Stimulated activated CD4-positive, alpha-beta T cell treated with anti-CD3 and anti-CD28 coated beads, Interleukin-4, amount 100 ng/mL, for 24 hours (primary cell): Measurements from ENCODE around the gene RNF121.

Source experiments
- DNase-seq: peaks from one replicate; pipeline ENCODE4 v3.0.0-alpha.2; 2020

RNF121 gene

DNA sequence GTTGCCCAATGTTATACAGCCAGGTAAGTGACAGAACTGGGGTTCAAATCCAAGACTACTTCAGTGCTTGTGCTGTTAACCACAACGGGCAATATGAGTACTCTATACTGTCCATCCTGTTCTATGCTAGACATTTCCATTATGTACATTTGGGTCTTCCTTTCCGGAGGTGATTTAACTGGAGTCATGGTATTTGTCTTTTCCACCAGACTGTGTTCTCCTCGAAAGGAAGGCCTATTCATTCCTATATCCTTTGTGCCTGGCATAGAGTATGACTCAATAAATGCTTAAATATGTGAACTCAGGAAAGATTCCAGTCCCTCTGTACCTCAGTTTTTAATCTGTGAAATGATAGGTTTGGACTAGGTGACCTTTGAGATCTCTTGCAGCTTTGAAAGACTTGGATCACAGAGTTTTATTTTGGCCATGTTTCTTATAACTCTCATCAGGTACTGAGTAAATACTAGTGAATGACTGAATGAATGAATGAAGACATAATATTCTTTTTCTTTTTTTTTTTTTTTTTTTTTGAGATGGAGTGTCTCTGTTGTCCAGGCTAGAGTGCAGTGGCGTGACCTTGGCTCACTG, 6.6 kb downstream of the RNF121 start:
- DNase-seq, result no peak

DNA sequence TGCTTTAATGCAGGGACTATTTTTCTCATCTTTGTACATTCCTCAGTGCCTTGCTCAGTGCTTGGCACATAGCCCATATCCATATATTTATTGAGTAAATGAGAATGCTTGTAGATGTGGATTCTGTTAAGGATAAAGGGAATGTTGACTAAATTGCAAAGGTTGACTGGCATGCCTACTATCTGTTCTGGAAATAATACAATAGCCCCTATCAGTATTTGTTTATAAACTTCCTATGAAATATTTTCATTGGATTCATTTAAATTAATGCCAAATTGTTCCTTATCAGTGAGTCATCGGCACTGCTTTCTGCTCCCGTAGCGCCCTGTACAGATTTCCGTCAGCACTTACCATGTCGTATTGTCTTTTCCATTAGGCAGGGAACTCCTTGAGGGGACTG, 8.0 kb downstream of the RNF121 start:
- DNase-seq, result no peak

DNA sequence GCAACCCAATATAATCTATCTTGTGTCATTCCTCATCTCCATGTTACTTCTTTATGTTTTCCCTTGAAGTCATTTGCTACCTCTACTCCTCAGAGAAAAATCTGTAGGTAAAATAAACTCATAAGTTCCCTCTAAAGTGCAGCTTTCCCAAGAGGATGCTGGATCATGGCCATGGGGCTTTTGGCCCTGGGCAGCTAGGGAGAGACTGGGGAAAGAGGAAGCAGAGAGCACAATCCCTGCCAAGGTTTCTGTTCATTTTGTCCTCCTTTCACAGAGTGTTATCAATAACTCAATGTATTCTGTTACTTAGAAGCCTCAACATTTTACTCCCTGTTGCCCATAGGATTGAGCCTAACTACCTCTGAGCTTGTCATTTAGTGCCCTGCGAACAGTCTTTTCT, 9.0 kb downstream of the RNF121 start:
- no peak for DNase-seq

DNA sequence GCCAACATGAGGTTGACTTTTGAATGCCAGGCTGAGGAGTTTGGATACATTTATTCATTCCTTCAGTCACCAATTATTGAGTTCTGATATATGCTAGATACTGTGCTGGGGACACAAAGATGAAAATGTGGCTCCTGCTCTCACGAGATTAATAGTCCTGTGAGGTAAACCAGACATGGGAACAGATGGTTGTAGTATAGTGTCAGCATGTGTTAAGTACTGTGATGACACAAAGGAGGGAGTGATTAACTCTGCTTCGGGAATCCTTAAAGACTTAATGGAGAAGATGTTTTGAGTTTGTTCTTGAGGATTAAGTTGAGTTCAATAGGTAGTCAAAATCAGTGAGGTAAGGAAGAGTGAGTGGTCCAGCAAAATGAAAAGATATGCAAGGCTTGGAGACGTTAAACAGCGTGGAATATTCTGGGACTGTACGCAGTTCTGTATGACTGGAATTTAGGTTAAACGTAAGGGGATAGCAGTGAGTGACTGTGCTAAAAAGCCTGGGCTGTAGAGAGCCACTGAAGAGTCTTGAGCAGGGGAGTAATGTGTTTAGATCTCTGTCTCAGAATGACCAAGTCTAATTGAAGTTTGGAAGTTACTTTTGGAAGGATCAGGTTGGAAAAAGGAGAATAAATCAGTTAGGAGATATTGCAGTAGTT, 11.8 kb downstream of the RNF121 start:
- DNase-seq, result no peak

DNA sequence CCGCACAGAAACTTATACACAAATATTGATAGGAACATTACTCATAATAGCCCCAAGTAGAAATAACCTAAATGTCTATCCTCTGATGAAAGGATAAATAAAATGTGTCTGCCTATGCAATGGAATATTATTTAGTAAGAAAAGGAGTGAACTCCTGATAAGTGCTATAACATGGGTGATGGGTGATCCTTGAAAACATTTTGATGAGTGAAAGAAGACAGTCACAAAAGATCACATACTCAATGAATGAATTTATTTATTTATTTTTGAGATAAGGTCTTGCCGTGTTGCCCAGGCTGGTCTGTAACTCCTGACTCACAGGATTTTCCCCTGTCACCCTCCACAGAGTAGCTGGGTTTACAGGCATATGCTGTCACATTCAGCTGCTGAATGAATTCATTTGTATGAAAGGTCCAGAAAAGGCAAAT, 17.3 kb downstream of the RNF121 start:
- DNase-seq, result no peak

DNA sequence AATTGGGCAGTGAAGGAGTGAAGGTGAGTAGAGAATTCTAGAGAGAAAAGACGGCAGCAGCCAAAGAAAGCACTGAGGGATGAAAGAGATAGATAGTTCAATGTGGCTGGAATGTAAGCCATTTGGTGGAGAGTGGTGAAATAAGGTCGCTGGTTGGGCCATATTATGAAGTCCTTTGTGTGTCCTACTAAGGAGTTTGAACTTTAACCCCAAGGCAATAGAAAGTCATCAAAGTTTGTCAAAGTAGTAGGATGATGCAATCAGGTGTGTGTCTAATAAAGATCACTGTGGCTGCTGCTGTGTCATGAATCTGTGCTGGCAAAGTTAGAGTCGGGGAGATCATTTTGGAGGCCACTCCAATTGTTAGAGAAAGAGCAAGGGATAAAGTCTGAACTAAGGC, 18.7 kb downstream of the RNF121 start:
- no peak for DNase-seq

DNA sequence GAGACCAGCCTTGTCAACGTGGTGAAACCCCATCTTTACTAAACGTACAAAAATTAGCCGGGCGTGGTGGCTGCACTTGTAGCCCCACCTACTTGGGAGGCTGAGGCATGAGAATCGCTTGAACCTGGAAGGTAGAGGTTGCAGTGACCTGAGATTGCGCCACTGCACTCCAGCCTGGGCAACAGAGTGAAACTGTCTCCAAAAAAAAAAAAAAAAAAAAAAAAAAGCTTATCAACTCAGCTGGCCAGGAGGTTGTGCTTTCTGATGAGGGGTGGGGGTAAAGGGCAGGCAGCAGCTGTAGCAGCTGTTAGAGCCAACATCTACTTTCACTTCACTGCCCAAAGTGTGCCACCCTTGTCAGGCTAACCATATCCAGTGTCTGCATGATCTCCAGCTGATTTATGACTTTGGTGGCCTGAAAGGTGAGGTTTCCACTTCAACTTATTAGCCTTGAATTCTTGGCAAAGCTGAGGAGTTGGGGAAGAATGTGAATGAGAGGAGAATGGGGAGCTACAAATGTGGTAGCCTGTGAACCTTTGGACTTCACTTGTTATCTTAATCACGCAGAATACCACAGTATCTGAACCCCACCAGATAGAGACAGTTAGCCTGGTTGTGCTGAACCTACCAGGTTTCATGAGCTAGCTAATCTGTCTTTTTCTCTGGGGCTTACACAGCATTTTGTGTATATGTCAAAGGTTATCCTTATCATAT, 19.6 kb downstream of the RNF121 start:
- DNase-seq, result no peak

DNA sequence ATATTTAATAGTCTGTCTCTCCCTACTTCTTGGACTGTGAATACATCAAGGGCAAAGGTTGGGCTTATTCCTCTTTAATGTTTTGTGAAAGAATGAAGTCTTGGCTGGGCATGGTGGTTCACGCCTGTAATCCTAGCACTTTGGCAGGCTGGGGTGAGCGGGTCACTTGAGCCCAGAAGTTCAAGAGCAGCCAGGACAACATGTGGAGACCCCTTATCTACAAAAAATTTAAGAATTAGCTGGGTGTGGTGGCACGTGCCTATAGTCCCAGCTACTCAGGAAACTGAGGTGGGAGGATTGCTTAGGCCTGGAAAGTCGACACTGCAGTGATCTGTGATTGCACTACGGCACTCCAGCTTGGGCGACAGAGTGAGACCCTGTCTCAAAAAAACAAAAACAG, 20.2 kb downstream of the RNF121 start:
- DNase-seq, result no peak

DNA sequence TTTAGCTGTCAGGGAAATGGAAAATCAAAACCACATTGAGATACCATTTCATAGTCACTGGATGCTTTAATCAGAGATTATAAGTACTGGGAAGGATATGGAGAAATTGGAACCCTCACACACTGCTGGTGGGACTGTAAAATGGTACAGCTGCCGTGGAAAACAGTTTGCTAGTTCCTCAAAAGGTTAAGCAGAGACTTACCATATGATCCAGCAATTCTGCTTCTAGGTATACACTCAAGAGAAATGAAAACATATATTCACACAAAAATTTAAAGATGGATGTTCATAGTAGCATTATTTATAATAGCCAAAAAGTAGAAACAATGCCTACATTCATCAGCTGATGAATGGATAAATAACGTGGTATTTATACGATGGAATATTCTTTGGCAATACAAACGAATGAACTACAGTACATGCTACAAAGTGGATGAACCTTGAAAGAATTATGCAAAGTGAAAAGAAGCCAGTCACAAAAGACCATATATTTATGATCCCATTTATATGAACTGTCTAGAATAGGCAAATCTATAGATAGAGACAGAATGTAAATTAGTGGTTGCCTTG, 23.0 kb downstream of the RNF121 start:
- DNase-seq, result no peak

DNA sequence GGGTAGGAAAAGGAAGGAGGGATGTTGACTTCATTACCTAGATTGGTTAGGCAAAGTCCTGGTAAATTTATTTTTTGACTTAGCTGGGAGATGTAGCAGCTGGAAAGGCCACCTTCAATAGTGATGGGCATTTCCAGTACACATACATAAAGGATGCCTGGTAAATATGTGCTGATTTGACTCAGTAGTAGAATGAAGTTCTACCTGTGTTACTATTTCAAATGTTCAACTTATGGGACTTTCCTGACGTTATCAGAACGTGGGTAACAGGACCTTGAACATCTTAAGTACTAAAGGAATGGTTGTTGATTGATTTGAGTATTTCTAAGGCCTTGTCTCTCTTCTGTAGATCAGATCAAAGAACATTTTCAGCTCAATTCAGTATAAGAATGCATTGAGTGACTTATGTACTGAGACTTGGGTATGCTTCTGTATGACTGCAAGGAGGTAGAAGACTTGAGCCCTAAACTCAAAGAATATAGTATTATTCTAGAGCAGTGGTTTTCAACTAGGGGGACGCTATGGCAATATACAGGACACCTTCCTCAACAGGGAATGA, 27.1 kb downstream of the RNF121 start:
- DNase-seq, result no peak

DNA sequence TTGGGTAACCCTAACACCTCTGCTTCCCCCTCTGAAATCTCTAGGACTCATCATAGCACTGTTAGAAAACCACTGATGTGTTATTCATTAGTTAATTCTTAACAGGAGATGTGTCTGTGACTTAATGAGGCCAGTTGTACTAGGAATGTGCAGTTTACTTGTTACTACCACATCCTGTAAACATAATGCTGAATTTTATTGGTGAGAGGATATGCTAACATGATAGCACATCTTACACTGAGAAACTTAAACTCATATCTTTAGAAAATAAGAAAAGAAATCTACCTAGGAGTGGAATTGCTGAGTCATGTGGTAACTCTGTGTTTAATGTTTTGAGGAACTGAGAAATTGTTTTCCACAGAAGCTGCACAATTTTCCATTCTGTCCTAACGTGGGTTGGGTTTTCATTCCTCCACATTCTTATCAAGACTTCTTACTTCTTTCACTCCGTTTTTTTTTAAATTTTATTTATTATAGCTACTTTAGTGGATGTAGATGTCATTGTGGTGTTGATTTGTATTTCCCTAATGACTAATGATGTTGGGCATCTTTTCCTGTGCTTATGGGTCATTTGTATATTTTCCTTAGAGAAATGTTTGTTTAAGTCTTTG, 33.7 kb downstream of the RNF121 start:
- no peak for DNase-seq

DNA sequence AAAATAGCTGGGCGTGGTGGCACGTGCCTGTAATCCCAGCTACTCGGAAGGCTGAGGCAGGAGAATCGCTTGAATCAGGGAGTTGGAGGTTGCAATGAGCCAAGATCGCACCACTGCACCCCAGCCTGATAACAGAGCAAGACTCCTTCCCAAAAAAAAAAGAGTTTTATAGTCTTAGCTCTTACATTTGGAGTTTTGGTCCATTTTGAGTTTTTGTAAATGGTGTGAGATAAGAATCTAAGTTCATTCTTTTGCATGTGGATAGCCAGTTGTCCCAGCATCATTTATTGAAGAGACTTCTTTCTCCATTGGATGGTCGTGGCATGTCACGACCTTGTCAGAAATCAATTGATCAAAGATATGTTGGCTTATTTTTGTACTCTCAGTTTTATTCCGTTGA, 34.6 kb downstream of the RNF121 start:
- DNase-seq, result no peak

DNA sequence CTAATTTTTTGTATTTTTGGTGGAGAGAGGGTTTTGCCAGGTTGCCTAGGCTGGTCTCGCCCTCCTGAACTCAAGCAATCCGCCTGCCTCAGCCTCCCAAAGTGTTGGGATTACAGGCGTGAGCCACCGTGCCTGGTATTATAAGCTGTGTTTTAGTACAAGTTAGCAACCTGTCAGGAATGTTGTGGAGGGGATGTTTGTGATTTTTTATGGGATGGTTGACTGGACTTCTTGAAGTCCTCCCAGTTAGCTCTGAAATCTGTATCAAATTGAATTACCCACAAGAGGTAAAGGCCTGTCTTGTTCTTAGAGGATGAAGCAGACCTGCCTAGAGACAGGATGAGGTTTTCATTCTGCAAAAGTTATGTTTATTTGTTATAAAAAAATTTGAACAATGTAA, 35.8 kb downstream of the RNF121 start:
- no peak for DNase-seq

DNA sequence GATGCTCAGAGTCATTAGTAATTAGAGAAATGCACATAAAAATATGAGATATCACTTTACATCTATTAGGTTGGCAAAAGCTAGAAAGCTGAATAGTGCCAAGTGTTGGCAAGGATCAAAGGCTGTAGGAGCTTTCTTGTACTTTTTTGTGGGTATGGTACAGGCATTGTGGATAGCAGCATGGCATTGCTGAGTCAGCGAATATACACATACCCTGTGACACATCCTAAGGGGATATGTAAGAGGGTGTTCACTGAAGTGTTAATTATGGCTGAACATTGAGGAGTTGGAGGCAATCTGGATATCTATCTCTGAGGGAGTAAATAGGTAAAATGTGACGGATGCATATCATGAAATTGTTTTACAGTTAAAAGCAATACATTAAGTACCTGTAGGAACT, 42.8 kb downstream of the RNF121 start:
- no peak for DNase-seq

DNA sequence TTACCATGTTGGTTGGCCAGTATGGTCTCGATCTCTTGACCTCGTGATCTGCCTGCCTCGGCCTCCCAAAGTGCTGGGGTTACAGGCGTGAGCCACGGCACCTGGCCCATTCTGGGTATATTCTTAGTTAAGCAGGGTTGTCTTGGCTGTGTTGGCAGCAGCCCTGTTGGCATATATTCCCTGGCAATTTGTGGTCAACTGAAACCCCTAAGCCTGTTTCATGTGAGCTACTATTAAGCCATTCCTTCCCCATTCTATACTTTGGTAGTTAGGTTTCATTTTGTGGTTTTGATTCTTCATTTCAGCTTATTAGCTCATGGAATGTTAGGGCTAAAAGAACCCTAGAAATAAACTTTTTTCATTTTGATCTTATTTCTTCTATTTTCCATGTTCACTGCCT, 47.7 kb downstream of the RNF121 start:
- DNase-seq, result no peak

DNA sequence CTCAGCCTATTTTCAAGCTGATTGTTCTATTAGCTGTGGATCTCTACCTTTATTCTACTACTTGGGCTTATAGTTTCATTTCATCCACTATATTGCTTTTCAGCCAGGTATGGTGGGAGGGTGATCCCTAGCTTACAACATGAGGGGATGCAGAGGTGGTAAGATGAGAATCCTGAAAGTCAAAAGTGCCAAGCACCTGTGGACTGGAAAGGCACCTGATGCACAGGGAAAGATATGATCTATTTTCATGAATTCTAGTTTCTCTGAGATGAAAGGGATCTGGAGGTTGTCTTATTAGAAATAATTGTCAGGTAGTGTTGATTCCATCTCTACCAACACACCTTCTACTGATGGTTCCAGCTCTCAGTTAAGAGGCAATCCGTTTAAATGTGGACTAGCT, 48.2 kb downstream of the RNF121 start:
- DNase-seq, result no peak

DNA sequence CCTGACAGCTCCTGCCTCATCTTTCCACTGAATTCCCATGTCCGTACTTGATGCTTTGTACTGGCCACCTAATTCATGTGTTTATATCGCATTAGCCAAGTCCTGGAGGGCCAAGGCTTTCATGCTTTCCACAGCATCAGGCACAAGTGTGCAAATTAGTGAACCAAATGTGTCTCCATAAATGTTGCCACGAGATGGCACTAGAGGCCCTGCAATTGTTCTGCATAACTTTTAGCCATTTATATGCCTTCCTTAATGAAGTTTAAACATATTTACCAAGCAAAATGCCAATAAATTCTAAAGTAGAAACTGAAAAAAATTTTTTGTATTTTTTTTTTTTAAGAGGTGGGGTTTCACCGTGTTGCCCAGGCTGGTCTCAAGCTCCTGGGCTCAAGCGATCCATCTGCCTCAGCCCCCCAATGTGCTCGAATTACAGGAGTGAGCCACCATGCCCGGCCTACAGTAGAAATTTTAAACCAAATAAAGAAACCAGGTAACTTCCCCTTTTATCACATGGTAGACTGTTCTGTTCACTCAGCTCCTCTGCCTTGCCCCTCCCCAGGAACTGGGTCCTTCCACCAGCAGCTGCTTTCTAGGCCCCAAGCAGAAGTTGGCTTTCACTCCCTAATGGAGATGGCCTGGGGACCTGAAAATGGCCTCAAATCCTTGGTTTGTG, 49.0 kb downstream of the RNF121 start:
- peak; percentile 57 for DNase-seq

DNA sequence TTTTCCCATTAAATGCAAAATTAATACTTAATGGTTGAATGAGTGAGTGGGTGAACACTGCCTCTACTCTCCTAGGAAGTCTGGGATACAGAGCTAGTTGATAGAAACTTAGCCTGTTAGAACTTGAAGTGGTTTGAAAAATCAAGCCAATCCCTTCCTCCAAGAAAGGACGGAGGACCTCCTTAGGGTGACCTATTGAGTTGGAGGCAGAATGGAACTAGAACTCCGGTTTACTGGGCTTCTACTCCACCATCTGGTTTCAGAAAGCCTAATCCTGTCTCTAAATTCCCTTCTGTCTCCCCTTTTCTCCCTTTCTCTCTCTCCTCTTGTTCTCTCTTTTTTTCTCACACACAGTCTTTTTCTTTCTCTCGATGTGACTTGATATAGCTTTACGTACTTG, 50.2 kb downstream of the RNF121 start:
- DNase-seq, result no peak

DNA sequence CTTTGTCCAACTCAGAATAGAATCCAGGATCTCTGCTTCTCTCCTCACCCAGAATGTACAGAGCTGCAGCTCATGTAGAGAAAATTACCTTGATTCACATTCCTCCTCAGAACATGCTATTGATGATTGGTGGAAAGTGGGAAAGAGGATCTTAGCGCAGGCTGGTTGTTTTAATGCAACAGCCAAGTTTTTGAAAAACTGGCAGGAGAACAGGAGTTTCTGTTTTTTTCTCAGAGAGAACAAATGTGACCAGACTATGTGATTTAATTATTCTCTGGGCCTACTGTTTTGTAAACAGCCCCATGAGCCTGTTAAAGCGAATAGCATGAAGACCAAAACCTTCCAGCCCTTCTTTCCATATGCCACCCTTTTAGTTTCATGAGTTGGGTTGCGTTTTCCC, 50.8 kb downstream of the RNF121 start:
- no peak for DNase-seq

DNA sequence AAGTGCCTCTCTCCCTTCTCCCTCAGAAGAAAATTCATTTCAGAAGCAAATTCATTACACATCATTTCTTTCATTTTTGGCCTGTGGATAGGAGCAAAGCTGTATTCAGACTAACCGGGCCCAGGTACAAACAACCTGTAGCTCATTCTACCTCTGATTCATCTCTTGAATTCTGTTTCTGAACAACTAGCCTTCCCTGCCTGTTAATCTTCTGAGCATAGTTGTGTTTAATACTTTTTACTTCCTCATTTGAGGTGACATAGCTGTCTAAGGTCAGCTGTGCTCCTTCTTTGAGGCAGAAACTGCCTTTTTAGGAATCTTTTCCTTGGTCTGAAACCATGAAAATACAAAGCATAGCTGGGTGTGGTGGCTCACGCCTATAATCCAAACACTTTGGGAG, 57.3 kb downstream of the RNF121 start:
- DNase-seq, result no peak

DNA sequence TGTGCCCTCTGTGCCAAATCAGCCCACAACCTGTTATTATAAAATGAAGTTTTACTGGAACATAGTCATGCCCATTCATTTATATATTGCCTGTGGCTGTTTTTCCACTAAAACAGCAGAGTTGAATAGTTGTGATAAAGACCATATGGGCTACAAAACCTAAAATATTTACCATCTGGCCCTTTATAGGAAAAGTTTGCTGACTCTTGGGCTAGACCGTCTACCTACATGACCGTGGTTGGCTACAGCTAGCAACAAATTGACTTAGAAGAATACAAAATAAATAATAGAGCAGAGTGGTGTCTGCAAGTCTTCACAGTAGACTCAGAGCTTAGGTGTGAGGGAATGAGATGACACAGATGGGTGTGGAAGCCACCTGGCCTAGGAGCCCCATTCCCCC, 58.7 kb downstream of the RNF121 start:
- no peak for DNase-seq

DNA sequence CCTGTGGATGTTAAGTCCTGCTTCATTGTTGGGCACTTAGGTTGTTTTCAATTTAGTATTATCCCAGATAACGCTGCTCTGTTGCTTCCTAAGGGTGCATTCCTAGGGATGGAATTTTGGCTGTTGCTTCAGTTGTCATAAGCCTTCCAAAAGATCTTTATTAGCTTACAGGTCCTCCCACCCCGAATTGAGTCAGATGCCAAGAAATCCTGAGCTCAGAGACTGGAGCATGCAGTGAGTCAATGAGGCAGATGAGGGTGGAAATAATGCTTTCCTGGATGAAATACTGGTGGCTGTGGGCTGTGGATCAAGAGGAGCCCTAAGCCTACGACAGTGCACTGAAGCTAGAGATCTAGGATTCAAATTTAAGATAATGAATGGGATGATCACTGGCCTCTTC, 59.2 kb downstream of the RNF121 start:
- DNase-seq, result no peak

DNA sequence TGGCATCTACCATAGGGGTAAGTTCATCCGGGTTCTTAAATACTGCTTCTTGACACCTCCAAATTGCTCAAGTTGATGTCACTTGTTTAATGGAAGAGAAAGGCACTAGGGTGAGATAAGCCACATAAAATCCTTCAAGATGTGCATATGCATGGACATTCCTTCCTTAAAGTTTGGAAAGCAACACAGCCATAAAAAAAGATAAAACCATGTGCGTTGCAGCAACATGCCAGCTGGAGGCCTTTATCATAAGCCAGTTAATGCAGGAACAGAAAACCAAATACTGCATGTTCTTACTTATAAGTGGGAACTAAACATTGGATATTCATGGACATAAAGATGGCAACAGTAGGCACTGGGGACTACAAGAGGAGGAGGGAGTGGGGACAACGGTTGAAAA, 61.9 kb downstream of the RNF121 start:
- DNase-seq, result no peak
